ENCODE measurements around the gene NECTIN2.

DNA sequence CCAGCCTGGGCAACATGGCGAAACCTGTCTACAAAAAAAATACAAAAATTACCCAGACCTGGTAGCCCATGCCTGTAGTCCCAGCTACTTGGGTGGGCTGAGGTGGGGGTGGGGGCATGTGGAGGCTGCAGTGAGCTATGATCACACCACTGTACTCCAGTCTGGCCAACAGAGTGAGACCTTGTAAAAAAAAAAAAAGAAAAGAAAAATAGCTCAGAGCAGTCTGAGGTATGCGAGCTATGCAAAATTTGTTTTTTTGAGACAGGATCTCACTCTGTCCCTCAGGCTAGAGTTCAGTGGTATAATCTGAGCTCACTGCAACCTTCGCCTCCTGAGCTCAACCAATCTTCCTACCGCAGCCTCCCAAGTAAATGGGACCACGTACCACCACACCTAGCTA lies 37.8 kb downstream of the NECTIN2 start:
- TF ChIP-seq, protein P1, sequence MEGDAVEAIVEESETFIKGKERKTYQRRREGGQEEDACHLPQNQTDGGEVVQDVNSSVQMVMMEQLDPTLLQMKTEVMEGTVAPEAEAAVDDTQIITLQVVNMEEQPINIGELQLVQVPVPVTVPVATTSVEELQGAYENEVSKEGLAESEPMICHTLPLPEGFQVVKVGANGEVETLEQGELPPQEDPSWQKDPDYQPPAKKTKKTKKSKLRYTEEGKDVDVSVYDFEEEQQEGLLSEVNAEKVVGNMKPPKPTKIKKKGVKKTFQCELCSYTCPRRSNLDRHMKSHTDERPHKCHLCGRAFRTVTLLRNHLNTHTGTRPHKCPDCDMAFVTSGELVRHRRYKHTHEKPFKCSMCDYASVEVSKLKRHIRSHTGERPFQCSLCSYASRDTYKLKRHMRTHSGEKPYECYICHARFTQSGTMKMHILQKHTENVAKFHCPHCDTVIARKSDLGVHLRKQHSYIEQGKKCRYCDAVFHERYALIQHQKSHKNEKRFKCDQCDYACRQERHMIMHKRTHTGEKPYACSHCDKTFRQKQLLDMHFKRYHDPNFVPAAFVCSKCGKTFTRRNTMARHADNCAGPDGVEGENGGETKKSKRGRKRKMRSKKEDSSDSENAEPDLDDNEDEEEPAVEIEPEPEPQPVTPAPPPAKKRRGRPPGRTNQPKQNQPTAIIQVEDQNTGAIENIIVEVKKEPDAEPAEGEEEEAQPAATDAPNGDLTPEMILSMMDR (IDR thresholded peaks at IDR 0.05; ENCODE audit: insufficient read depth, low read depth, low read length) = no peak
- TF ChIP-seq EZH2 (IDR thresholded peaks at IDR 0.05; ENCODE audit: insufficient read depth, low read length) = no peak

All from astrocyte (in vitro differentiated cells and primary cell).